DMS 273 treated with DMSO at 0.1 percent for 48 hours (cell line): Measurements from ENCODE around the gene SPSB1.

Experiments used
- DNase-seq: peaks from one replicate; lab custom pipeline; 2025; lab: John Stamatoyannopoulos, UW

The SPSB1 gene

DNA sequence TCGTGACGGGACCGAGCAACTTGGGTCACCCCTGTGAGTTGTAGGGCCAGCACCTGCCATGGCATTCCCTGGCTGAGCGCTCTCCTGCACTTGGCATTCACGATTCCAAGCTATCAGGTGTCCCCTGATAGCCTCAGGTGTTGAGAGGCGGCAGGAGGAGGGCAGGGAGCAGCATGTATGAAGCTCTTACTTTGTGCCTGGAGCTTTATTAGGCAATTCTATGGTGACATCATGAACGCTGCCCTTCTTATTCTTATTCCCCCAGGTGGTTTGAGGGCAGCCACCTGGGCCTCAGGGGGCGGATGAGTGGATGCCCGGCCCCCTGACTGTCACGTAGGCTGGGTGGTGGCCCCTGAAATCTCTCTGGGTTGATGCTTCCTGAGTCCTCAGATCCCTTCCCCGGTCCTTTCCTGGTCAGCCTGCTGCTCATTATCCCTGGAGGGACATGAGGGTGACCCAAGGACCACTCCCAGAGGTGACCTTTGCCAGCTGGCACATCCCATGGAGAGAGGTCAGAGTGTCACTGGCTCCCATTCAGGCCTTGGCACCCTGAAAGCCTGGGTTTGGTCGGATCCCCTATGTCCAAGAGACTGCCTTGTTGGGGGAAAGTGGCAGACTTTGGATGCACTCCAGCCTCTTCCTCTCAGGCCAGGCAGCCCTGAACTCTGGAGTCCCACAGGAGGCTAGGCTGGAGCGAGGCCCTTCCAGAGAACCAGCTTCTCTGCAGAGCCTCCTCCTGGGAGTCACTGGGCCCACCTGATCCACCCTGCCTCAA is 51.9 kb downstream of the SPSB1 start:
- no peak for DNase-seq

DNA sequence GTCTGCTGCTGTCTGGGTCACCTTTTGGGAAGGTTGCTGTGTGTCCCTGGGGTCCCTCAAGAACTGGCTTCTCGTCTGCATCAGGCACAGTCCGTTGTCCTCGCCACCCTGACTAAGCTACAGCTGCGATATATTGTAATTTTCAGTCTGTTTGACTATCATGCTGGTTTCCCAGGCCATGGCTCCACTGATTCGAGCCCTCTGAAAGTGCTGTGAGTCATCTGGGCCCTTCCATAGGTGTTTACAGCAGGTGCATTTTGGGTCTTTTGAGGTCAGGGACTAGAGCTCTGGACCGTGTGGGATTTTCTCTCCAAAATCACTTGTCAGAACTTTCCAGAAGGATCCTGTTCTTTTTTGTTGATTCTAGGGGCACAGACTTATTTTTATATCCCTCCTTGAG is 52.8 kb downstream of the SPSB1 start:
- no peak for DNase-seq

DNA sequence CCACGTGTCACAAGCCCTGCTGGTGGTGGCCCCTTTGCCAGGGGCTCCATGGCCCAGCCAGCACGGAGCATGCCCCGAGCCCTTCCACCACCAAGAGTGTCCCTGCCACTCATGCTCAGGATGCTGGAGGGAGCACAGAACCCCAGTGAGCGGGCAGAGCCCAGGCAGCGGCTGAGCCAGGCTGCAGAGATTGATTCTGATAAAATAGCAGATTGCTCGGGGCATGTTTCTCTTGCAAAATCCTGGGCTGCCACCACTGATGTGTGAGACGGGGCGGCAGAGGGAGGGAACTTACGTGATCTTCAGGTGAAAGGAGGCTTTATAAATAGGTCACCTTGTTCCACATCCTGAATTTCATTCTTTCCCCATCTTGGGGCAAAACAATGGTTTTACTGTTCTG is 53.2 kb downstream of the SPSB1 start:
- no peak for DNase-seq

DNA sequence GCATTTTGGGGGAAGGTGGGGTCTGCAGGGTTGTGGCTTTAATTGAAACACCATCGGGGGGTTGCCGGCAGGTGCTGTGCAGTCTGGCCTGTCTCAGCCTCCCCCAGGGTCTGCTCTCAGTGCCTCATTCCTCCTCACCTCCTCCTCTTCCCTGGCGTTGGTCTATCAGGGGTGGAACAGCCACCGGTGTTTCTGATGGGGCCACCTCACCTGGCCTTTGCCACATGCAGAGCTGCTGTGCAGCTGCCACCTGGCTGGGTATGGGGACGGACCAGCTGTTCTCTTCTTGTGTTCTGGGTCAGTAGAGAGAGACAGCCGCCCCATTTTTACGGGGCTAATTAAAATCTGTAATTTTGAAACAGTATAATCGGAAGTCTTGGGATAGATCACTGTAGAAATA is 53.9 kb downstream of the SPSB1 start:
- DNase-seq: no peak

DNA sequence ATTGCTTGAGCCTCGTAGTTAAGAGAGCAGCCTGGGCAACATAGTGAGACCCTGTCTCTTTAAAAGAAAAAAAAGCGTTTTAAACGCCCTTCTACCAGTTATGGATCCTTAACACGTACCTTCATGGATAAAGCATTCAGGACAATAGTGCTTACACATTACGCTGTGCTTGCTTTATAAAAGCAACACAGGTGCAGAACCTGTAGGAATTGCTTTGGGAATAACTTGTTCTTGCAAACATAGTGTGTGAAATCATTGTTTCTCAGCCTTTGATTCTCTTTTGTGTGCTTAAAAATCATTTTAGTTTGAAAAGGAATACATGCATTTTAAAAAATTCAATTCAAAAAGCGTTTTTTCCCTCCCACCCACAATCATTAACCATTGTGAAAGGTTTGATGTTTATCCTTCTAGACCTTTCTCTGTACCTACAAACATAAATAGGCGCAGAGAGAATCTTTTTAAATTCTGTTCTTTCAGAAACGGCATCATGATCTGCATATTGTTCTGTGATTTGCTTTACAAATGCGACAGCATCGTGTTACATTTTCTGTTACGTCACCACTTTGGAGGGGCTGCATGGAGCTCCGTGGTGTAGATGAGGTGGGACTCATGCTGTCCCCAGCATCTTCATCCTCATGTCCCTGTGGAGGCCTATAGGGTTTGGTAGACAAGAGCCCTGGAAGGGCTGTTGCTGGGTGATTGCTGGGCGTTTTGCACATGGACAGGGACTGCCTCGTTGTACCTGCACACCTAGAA is 54.6 kb downstream of the SPSB1 start:
- no peak for DNase-seq

DNA sequence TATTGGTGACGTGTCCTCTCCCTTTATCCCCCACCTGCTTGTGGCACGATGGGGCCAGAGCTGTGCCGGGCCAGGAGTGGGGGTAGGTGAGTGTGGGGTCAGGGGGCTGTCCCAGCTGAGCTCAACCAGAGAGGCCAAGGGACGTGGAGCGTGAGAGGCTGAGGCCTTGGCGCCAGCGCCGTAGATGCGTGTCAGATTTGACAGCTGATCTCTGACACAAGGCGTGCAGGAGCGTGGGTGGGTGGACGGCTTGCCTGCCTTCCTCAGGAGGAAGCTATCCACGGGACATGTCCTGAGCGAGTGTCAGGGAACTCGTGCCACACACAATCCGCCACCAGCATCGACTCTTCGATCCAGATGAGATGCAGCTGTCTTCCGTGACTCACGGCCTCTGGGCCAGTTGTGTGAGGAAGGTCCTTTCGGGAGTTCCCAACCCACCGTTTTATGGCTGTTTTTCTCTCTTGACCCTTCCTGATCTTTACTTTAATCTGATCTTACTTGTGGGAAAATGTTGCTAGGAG is 56.7 kb downstream of the SPSB1 start:
- no peak for DNase-seq

DNA sequence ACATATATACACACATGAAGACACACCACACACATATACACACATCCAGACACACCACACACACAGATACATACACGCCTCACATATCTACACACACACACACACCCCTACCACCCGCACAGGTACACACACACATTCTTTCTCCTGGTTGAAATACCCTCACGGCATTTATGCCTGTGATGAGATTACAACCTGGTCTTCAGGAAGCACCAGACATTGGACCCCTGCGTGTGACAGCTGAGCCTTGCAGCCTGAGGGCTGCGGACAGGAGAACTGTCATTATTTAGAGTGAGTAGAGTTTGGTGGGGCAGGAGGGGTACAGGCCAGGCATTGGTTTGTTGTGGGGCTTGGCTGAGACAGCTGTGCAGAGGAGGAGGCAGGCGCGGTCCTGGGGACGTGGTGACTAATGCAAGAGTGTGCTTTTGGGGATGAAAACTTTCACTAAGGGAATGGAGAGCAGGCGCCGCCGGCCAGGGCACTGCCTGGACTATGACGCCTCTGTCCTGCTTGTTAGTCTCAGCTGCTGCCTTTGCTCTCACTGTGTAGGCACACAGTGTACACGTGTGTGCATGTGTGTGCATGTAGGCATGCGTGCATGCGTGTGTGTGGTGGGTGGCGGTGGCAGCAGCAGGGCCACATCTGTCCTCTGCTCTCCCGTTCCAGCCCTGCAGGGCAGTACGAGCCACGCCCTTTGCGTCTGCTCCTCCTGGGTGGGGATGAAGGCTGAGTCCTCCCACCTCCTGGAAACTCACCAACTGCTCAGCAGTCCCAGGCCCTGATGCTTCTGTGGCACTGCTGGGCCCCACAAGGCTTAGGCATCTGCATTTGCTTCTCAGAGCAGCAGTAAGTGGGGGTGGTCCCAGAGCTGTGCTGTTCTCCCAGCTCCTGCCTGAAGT is 57.6 kb downstream of the SPSB1 start:
- DNase-seq: no peak

DNA sequence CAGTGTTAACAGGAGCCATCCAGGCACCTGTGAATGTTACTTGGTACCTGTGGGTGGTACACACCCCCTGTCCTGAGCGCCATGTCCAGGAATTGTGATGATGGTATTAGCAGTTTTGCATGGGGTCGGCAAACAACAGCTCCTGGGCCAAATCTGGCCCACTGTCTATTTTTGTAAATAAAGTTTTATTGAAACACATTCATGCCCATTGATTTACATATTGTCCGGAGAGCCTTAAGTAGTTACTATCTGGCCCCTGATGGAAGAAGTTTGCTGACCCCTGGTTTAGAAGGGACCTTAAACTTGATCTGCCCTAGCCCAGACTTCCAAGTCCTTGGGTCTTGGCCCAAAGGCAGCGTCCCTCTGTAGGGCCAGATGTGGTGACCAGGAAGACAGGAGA is 58.3 kb downstream of the SPSB1 start:
- no peak for DNase-seq

DNA sequence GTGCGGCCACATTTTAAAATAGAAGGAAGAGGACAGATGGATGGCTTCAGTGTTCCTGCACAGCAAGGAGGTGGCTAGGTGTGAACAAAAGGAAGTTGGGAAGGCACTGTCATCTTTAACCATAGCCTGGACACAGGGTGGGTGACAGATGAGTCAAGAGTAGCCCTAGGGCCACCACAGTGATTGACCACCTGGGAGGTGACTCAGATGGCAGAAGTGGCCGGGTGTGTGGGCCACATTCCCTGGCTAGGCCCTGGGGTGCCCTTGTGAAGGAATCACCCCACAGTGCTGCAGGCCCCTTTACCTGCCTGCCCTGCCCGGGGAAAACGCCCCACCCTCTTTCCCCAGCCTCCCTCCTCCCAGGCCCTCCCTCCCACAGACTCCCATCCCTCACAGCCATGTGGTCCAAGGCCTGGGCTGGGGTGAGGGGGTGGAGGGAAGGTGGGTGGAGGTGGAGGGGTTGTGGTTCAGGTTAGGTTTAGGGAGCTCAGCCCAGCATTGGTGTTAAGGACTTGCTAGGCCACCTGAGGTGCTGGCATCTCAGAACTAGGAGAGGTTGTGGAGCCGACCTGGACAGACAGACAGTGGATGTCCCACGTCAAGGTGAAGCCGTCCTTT is 59.1 kb downstream of the SPSB1 start:
- no peak for DNase-seq

DNA sequence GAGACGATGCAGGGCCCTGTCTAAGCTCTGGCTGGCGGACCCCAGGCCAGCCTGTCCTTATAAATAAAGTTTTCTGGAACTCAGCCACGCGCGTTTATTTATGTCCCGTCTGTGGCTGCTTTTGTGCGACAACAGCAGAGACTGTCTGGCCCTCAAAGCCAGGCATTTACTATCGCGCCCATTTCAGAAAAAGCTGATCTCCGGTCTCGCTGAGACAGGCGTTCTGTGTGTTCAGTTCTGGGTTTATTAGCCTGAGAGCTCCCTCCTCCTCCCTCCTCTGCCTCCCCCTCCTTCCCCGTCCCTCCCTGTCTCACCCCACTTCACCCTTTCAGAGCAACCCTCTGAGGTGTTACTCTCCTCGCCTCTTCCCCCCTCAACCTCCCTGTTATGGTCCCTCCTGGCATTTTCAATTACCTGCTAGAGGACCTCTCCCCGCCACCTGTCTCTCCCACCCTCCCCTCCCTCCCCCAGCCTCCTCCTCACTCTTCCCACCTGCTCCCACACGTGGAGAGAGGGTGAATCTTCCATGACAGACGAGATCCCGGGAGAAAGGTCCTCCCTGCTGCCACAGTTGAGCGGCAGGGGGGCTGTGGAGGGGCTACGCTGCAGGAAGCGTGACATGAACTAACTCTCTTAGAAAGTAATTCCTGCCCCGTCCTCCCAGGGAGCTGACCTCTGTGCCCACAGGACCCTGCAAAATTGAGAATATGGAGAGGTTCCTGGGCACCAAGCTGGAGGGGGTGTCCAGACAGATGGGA is 59.9 kb downstream of the SPSB1 start:
- DNase-seq: no peak

DNA sequence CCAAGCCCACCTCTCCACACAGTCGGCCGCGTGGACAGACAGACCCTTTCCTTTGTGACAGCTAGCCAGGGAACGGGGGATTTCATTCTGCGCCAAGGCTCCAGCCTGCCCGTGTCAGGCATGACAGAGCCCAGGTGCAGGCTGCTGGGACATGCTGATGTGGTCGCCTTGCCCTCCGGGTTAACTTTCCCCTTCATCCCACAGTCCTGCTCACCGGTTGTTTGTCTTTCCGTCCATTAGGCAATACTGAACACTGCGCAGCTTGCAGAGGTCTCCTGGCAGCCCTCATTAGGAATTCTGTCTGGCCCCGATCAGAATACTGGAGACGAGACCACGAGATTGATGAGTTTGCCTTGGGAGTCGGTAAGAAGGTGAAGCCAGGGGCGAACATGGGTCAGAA is 62.8 kb downstream of the SPSB1 start:
- DNase-seq: no peak

DNA sequence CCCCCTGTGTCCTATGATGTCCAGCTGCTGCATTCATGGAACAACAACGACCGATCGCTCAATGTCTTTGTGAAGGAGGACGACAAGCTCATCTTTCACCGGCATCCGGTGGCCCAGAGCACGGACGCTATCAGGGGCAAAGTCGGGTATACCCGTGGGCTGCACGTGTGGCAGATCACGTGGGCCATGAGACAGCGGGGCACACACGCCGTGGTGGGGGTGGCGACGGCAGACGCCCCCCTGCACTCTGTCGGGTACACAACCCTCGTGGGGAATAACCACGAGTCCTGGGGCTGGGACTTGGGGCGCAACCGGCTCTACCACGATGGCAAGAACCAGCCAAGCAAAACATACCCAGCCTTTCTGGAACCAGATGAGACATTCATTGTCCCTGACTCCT is 63.3 kb downstream of the SPSB1 start:
- no peak for DNase-seq

DNA sequence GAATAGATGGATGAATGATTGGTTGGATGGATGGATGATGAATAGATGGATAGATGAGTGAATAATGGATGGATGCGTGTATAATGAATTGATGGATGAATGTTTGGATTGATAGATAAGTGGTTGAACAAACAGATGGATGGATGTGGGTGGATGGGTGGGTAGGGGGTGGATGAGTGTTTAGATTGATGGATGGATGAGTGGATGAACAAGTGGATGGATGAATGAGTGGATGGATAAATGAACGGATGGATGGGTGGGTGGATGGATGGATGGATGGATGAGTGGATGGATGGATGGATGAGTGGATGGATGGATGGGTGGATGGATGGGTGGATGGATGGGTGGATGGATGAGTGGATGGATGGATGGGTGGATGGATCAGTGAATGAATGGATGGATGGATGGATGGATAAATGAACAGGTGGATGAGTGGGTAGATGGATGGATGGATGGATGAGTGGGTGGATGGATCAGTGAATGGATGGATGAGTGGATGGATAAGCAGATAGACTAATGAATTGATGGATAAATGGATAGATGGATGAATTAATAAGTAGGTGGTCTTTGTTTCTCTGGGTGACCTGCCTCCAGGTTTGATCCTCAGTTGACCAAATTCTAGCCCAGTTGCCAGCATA is 64.3 kb downstream of the SPSB1 start:
- DNase-seq: no peak

DNA sequence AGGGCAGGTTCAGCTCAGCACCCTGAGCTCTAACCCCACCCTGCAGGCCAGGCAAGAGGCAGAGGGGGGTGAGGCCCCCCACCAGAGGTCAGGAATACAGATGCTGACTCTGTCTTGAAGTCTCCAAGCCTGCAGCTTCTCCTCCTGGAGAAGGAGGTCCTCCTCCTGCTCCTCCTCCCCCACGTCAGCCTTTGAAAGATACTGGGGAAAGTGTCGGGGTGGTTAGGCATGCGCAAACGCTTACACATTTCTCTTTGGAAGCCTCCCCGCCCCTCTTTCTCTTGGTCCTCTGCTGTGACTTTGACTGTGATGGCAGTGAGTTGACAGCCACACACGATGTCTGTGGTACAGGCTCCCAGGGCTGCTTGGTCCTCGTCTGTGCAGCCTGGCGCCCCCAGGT is 65.3 kb downstream of the SPSB1 start:
- DNase-seq: no peak

DNA sequence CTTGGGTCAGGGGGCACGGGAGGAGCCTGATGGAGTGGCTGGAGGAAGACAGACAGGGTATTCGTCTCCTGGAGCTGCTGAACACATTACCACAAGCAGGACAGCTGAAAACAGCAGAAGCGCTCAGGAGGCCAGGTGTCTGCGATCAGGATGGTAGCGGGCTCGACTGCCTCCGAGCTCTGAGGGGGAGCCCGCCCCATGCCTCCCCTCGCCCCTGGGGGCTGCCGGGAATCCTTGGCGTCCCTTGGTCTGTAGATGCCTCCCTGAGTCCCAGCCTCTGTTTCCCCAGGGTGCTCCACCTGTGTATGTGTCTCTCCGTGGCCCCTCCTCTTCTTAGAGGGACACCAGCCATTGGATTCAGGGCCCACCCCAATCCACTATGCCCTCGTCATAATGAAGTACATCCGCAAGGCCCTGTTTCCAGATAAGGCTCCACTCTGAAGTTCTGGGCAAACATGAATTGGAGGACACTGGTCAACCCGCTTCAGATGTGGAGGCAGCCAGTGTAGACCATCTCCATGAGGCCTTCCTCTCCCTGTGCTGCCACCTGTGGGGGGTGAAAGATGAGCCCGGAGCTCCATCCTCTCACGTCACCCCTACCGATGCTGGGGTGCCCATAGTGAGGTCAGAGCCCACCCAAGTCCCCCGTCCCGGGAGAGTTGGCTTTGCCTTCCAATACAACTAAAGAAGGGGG is 67.8 kb downstream of the SPSB1 start:
- no peak for DNase-seq

DNA sequence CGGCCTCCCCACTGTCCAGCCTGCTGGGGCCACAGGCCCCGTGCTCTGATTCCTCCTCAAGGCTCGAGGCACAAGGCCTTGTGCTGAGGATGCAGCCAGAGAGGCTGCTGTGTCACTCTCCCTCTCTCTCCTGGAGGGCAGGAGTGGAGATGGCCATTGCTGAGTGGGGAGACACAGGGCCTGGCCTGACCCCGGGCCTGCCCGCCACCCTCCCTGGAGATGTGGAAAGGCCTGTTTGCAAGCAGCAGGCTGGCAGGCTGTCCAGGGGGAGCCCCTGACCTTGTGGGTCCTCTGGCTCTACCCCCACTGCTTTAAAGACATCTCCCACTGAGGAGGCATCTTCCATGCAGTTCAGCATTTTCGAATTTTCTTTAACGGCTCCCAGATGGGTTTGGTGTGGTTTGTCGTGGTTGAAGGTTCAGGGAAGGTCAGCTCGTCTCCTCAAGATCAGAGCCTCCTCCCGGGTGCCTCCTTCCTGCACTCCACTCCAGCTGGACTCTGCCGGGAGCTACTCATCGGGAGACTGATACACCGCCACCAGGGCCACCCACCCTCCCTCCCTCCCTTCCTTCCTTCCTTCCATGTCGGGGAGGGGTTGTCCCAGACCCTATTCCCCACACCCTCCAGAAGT is 69.1 kb downstream of the SPSB1 start:
- no peak for DNase-seq

DNA sequence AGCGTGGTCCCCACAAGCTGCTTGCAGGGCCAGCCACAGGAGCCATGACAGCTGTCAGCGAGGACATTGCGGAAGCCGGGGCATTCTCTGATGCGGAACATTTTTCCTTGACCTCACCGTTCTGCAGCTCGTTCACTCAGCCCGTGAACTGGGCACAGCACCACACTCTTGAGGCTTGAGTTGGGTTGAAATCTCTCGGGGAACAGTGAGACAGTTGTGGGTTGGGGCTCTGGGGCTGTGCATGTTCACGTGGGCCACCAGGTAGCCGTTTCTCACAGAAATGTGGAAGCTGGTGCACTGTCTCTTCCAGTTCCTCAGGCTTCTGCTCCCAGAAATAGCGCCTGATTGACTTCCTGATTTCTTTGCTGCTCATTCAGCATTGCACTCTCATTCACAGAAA is 69.8 kb downstream of the SPSB1 start:
- DNase-seq: no peak

DNA sequence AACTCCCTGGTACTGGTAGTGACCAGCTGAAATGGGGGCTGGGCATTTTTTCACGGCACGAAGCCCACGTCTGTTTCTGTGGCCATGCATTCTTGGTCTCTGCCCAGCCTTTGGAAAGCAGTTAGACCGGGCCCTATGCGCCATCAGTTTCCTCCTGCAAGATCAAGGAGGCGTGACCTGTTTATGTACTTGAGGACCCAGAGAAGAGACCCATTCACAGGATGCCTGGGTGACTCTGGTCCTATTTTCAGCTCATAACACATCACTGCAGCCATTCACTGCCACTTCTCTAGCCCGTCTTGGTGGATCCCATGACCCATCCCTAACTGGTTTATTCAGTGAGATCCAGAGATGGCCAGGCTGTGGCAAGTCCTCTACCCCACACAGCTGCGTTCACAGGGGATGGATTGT is 70.4 kb downstream of the SPSB1 start:
- DNase-seq: no peak

DNA sequence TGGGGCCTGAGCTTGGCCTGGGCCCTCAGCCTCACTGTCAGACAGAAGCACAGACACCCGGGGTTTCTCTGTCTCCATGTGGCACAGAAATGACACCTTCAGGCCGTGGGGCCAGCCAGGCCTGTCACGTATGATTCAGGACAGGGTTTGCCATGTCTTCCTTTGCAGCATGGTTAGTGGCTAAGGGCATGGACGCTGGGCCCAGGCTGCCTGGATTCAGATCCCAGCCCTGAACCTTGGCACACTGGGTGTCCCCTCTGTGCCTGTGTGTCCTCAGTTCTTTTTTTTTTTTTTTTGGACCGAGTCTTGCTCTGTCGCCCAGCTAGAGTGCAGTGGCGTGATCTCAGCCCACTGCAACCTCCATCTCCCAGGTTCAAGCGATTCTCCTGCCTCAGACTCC is 73.6 kb downstream of the SPSB1 start:
- DNase-seq: no peak
